NOMO-1 treated with DMSO at 0.1 percent for 48 hours (cell line): ENCODE data around the gene FBXL14.
A peak's percentile ranks its signal among the peaks of the same experiment; 100 is the strongest.
"Not testable (repeated sequence)": the region's sequence is repeated elsewhere in the genome, so short reads cannot be mapped to it uniquely, and the experiment has no call there.

Experiments
- DNase-seq: peaks from one replicate; lab custom pipeline; 2025; ENCODE audit not compliant: unreplicated experiment; lab: John Stamatoyannopoulos, UW

Gene FBXL14

DNA sequence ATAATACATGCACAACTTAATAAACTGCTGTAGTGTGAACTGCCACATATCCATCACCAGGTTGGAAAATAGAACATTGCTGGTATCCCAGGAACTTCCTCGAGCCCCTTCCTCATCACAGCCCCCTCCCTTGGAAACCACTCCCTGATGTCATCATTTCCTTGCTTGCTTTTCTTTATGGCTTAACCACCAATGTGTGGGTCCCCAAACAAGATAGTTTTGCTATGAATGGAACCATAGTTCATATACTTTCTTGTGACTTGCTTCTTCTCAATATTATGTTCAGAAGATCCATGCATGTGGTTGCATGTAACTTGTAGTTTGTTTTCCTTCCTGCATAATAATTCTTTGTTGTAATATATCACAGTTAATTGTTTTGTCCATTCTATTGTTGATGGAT lies 25.7 kb upstream of the FBXL14 start:
- DNase-seq = no peak

DNA sequence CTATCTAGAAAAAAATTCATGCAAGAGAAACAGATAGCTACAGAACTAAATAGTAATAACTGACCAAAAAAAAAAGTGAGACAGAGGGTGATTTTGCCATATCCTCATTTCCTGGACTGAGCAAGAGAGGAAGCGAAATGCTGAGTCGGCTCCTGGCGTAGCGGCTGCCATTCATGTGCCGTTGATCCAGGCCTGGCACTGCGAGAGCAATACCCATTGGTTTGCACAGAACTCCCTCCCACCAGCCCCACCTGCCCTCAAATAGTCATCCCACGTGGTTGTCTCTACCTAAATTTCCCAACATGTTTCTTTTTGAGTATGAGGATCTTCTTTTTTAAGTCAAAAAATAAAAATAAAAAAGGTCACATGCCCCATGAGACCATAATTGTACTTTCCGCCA lies 25.2 kb upstream of the FBXL14 start:
- DNase-seq = peak; percentile 85

DNA sequence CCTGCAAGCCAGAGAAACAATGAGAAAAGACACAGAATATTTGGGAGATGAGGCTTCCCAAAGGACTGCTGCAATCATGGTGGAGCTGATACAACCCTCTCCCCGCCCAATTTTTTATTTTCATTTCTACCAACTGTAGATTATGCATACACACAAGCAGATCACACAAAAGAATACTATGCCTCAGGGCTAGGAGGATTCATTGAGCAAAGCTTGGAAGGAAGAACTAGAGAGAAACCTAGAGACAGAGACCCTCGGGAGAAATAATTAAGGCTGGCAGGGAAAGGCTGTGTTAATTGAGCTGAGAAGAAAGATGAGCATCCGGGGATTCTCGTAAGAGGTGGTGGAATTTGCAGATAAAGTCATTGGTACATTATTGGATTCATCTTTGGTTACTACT lies 24.8 kb upstream of the FBXL14 start:
- DNase-seq = no peak

DNA sequence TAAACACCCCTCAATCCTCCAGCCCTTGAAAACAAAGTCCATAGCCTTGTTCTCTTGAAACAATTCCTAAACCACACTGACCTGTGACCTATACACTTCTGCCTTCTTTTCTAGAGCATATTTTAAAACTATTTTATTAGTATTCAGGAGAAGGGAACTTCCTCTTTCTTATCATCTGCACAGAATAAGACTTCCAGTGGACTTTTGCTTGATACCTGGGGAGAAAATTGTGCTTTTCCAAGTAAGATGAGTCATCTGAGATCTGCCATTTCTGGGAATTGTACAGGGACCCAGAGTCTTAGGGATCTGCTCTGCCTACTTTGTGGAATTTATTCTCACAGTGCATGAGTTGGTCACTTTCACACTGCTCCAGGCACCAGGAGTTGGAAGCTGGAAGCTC lies 24.1 kb upstream of the FBXL14 start:
- peak; percentile 57 for DNase-seq

DNA sequence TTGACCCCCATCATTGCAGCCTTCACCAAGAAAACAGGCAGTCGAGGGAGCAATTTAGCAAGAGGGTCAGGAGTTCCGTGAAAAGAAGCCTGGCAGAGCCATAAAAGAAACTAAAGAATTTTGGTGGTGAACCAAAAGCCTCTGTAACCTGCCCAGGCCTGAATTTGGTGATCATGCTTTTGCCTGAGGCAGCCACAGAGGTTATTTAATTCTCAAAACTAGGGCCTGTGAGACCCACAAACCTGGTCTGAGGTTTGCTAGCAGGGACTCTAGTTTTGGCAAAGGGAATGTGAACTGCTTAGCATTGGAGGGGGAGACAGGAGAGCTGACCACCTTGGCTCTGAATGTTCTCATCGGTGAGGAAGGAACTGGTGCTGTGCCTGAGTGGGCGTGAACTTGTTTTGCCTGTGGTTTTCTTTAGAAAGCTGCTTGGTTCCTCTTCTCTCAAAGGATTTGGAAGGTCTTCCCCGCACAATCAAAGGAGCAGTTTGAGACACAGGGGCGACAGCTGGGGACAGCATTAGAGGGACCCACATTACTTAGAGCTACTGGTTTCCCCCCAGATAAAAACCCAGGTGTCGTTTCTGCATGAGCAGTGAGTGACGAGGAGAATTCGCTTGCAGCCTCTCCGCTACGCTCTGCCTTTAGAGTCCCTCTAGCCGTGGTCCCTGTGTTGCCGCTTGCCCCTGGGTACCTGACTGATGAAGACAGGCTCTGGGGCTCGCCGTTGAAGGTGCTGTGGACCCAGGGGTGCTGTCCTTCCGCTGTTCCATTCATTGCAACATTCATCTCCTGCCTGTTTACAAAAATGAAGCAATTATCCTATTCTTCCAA lies 22.1 kb upstream of the FBXL14 start:
- peak; percentile 72 for DNase-seq

DNA sequence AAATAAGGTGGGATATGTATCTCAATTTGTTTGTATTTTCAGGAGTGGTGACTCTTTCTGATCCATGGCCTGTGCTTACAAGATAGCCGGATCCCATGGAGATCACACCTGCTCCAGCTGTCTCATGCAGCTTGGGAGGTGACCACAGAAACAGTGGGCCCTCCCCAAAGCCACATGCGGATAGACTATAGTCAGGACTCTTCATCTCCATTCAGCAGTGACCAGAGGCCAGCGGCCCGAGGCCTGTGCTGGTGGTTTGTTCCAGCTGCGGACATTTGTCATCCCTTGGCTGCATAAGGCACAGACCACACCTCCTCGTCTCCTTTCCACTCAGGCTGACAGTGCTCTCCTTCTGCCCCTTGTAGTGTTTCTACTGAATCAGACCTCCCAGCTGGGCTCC lies 20.0 kb upstream of the FBXL14 start:
- no peak for DNase-seq

DNA sequence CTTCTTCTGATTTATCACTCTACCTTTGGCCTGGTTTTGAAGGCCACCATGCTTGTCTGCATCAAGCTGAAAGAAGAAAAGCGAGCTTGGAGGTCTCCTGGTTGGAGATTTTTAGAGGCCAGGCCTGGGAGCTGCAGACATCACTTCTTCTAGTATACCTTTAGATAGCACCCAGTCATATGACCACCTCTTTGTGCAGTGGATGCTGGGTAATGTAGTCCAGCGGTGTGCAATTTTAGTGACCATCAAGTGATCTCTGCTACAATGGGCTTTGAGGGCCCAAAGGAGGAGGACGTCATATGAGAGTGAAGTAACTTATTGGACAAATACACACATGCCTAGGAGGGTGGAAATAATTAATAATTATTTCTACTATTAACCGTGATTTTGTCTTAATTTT lies 19.5 kb upstream of the FBXL14 start:
- no peak for DNase-seq

DNA sequence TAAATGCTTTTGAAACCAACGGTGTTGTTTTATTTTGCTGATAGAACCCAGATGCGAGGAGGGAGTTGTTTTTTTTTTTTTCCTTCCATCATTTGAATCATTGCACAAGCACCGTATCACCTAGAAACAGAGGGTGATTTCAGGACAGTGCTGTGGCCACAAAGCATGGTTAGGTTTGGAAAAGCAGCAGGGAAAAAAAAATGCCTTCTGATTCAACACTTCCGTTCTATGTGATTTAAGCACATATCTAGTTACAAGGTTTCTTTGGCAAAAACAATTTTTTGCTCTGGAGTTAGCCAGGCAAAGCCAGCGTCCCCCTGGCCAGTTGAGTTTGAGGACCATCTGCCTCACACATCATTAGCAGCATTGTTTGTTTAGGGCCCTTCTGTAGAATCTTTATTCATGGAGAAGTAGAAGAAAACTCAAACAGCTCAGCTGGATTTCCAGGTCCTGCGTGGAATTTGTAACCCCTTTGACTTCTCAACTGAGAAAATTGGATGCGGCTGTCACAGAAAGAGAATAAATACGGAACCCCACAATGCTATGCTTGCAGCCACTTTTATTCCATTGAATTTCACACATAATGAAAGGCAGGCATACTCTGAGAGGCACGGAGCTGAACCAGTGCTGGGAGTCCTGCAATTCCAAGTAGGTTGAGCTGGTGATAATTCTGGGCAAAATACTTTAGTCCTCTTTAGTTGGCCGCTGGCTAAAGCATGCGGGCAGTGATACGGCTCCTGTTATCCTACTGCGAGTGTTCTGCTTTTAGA lies 17.6 kb upstream of the FBXL14 start:
- DNase-seq = peak; percentile 18

DNA sequence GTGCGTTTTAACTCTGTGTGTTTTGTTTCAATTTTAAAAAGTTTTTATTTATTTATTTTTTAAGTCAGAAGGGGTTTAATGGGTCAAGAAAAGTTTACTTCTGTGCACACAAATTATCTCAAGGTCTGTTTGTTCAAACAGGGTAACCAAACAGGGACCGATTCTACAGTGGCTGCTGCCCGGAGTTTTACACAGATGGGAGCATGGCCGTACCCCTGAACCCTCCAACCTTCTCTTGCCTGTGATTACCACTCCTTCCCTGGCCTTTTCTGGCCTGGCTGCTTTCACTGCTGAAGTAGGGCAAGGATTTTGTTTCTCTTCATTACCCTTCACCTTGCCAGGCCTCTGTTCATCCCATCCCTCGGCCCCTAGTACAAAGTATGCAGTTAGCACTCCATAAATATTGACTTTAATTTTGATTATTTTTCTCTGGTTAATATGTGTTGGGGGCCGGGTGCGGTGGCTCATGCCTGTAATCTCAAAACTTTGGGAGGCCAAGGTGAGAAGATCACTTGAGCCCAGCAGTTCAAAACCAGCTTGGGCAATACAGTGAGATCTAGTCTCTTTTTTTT lies 15.8 kb upstream of the FBXL14 start:
- no peak for DNase-seq

DNA sequence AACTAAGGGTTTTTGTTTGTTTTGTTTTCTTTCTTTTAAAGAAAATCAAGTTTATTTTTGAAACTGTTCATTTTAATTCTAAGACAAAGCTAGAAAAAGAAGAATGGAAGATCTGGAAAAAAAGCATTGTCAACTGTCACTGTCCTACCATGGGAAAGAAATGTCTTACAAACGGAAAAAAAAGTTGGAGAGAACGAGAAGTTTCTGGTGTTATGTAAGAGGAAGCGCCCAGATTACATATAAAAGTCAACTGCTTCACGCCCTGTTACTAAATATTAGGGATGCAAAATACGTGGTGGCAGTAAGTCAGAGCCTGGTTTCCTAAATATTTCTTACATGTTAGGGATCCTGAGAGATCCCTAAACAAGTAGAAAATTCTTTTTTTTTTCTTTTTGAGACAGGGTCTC lies 14.3 kb upstream of the FBXL14 start:
- peak; percentile 68 for DNase-seq

DNA sequence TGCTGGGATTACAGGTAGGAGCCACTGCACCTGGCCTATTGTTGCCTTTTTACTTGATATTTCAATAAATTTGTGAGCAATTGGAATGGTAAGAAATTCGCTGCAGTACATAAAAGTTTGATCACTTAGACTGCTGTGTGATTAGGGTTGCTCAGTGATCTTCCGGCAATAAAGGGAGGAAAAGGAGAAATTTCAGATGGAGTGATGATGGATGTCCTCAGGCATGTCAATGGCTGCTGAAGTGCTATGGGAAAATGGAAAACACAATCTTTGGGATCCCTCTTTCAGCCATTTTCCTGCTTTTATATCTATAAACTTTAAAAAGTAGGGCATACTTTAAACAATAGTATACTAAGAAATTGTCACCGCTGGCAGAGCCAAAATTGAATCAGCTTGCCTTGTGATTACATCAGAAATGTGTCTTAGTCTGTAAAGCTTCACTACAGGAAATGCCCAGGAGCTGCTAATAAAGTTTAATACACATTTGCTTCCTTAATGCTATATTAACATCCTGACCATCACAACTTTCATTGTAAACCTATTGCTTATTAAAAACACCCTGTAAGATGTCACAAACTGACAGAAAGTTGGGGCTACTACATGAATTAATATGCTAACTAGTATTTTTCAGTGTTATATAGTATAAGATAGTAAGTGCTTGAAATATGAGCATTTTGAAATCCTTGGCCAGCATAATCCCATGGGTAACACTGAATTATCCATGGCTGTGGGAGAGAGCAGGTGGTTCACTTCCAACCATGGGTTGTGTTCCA lies 13.7 kb upstream of the FBXL14 start:
- DNase-seq = no peak

DNA sequence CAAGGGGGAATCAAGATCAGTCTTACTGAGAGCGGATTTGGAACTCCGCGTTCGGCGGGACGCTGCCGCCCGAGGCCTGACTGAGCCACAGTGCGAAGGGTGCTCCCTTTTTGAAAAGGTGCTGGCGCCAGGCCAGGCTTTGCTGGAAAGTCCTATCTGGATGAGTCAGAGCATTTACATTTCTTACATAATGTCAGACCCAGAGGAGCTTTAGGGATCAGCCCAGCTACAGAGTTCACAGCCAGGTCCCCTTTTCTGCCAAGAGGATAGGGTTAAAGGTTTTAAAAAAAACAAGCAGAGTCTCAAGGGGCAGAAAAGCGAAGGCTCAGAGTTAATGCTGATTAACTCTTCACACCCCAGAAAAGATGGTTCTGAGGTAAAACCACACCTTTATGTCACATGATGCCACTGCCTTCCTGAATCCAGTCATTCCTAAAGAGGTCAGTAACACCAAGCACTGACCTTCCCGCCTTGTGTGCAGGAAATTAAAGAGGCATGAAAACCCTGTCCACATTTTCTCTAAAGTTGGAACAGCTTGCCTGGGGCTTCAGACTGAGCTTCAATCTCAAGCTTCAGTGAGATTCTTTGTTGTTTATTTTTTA lies 11.7 kb upstream of the FBXL14 start:
- peak; percentile 75 for DNase-seq

DNA sequence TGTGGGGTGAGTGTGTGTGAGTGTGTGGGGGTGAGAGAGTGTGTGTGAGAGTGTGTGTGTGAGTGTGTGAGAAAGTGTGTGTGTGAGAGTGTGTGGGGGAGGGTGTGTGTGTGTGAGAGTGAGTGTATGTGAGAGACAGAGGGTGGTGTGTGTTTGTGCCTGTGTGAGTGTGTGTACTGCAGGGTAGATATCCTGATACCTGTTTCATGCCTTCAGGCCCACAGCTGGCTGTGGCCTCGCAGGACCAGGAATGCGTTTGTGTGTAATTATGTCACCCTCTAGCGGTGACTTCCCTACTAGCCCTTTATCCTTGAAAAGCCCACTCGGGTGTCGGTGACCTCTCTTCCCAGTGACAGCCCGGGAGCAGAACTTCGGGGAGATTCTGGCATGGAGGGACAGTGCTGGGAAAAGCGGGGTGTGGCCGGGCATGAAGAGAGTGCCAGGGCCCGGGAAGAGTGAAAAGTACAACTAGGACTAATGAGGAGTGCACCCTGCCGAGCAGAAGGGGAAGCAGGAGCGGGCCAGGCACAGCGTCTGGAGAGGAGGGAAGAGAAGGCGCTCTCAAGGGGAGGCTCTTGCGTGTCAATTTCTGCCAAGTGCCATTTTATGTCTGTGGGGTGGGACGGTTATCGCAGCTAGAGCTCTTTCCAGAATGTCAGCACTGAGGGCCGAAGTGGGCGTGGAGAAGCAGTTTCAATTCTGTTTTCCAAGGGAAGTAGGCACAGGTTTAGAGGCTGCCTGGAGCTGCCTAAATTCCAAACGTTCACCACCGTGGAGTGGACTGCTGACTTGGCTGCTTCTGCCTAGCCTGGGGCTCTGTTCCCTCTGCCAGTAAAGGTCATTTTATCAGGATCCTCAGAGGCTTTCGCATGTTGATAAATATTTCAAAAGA lies 11.0 kb upstream of the FBXL14 start:
- DNase-seq = peak; percentile 73

DNA sequence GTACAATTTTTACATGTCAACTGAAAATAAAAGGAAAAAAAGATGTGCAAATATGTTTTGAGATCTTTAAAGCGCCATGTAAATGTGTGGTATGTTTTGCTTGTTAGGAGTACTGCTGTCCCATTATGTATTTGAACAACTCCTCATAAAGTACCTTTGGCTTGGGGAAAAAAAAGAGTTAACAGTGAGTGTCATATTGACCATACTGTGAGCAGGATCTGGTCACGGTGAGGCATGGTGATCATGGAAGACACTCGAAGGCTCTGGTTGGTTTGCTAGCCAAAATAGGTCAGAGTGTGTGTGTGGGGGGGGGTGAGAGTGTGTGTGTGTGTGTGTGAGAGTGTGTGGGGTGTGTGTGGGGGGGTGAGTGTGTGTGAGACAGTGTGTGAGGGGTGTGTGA lies 10.1 kb upstream of the FBXL14 start:
- DNase-seq = no peak

DNA sequence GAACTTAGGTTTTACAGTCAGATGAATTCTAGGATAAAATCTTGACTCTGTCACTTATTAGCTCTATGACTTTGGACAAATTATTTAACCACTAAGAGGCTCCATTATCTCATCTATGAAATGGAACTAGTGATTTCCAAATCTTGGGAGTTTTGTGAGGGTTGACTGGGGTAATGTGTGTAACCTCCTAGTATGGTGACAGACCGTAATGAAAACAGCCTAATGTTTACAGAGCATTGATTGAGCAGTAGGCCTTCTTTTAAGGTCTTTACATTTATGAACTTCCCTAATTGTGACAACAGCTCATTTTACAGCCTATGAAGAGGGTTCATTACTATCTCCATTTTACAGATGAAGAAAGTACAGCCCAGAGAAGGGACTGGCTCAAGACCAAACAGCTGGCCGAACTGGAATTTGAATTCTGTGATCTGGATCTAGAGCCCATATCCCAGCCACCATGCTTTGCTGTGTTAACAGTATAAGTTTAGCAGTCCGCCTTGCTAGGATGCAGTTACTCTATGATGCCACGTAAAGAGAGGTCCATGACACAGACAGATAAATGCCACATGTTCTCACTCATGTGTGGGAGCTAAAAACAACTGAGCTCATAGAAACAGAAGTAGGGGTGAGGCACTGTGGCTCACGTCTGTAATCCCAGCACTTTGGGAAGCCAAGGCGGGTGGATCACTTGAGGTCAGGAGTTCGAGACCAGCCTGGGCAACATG lies 9.1 kb upstream of the FBXL14 start:
- peak; percentile 40 for DNase-seq

DNA sequence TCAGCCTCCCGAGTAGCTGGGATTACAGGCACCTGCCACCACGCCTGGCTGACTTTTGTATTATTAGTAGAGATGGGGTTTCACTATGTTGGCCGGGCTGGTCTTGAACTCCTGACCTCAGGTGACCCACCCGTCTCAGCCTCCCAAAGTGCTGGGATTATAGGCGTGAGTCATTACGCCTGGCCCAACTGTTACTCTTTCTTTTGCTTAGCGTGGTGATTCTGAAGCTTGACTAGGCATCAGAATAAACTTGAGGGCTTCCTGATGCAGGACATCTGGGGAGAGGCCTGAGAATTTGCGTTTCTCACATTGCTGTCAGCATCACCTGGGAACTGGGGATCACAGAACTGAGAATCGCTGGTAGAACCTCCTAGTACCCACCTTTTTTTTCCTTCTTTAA lies 8.3 kb upstream of the FBXL14 start:
- not testable (repeated sequence) for DNase-seq

DNA sequence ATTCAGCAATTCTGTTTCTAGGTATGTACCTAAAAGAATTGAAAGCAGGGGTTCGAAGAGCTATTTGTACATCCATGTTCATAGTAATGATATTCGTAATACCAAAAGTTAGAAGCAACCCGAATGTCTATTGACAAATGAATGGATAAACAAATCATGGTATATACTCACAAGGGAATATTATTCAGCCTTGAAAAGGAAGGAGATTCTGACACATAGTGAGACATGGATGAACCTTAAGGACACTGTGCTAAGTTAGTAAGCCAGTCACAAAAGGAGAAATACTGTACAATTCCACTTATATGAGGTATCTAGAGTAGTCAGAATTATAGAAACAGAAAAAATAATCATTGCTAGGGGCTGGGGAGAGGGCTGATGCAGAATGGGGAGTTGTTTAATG lies 4.4 kb upstream of the FBXL14 start:
- no peak for DNase-seq

DNA sequence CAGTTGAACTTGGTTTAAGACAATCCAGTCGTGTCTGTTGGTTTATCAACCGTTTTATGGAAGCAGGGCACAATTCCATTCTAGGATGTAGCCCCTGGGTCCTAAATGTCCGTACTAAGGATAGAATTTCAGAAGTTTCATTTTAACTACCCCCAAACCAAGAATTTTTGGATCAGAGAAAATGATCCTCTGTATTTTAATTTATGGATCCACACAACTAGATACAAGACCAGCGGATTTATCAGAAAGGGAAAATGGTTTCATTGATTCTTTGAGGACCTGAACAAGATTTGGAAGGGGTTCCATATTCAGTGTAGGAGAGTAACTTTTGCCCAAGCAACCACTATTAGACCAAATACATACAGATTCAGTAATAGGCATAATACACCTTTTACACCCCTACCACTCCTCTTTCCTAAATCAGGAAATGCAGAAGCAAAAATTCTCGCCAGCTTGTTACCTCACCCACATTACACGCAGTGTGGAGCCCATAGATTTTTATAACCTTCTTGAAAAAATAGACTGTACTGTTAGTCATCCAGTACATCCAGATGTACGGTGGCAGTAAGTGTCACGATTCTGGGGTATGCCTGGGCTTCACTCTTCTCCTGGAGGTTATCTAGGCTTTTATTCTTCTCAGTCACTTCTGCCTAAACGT lies 1.4 kb upstream of the FBXL14 start:
- DNase-seq = no peak
